SK-N-DZ (cell line): ENCODE results near the gene CHD8.

ENCODE experiments used
- DNase-seq: peaks from one replicate; pipeline ENCODE4 v3.0.0-alpha.2; 2015; ENCODE audit warnings: low spot score
- small RNA-seq, 2 experiments: library from RNA; depleted of rRNA; stranded (forward); fragments of <200 nt; gene quantifications; one replicate each; pipeline ENCODE3, GENCODE V24; 2014

Gene CHD8

DNA sequence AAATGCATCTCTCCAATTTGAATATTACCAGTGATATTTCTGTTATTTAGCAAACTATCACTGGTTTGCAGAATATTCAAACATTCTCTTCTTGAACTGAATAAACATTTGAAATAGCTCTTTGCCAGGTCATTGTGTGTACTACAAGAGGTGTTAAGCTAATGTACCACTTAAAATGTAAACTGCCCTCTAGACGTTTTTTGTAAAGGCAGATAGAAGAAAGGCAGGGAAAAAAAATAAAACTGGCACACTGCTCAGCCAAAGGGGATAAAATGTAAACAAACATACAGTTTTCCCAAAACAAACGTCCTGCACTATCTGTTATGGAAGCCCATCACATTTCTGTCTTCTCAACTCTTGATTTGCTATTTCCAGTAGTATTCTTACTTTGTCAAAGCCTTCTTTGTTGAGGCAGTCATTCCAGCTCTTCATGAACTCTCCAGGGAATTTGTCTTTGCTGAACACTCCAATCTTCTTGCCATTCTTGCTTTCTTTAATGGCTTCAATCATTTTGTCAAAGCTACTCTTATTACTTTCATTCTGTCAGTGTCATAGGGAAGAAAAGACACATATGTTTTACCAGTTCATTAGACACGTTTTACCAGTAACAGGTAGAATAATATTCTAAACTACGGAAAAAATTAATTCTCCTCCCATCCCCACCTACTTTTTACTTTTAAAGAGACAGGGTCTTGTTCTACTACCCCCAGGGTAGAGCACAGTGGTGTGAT, 85.8 kb downstream of the CHD8 start:
- no peak for DNase-seq

DNA sequence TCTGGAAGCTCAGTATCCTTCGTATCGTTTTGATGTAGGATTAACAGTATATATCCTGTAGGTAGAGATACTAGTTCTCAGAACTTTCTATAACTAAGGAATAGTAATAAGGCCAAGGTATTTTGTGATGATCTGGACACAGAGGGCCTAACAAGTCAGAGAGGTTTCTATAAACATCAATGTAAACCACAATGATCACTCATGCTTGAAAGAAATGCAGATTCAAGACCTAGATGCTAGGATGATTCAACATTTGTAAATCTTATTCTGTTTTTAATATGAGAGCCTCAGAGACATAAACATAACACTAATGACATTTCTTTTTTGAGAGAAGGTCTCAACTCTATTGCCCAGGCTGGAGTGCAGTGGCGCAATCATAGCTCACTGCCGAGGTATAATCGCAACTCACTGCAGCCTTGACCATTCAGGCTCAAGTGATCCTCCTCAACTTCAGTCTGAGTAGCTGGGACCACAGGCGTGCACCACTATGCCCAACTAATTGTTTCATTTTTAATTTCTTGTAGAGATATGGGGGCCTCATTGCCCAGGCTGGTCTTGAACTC, 88.3 kb downstream of the CHD8 start:
- DNase-seq: no peak

DNA sequence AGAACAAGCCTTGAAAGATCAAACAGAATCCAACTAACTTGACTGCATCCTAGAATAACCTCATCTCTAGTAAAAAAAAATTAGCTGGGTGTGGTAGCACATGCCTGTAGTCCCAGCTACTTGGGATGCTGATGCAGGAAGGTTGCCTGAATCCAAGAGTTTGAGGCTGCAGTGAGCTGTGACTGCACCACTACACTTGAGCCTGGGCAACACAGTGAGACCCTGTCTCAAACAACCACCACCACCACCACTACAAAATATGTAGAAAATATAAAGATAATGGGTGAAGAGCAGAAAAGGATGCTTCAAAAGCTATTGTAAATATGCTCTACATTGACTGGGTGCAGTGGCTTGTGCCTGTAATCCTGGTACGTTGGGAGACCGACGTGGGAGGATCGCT, 99.4 kb downstream of the CHD8 start:
- DNase-seq: no peak

DNA sequence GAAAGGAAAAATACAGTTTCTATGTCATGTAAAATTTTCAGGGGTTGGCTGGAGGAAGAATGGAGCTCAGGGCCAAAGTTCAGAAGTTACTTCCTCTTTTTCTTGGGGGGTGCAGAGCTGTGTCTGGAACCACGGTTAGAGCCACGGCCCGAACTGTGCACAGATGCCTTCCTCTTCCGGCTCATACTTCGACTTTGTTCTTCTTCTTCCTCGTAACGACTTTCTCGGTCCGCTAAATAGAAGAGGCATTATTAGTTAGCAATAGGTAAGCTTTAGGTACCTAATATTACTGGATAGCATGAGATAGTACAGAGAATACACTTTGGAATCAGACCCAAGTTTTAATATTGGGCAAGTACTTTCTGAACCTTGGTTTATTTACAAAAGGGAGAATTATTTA, 103.3 kb downstream of the CHD8 start:
- no peak for DNase-seq

GRCh38 chr14:21350539-21350938, 105.4 kb downstream of the CHD8 start:
- DNase-seq: no peak

GRCh38 chr14:21347201-21347600, 108.7 kb downstream of the CHD8 start:
- DNase-seq: no peak

DNA sequence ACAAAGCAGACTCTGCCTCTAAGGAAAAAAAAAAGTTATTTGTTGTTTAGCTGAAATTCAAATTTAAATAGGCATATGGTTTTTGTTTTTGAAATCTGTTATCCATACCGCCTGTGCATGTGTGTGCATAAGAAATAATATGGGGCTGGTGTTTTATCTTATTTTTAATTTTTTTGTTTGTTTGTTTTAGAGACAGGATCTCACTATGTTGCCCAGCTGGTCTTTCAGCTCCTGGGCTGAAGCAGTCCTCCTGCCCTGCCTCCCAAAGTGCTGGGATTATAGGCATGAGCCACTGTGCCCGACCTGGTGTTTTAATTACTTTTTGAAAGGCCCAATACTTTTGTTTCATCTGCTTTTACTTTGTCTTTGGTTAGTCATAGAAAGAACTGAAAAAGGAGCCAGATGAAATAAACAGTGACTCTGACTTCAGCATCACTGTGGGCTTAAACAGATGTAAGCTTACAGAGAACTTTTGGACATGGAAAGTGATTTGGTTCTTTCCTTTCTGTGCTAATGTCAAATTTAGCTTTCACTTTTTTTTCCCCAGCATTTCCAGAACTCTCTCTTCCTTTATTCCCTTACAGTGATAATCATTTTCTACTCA, 109.3 kb downstream of the CHD8 start:
- DNase-seq: no peak

DNA sequence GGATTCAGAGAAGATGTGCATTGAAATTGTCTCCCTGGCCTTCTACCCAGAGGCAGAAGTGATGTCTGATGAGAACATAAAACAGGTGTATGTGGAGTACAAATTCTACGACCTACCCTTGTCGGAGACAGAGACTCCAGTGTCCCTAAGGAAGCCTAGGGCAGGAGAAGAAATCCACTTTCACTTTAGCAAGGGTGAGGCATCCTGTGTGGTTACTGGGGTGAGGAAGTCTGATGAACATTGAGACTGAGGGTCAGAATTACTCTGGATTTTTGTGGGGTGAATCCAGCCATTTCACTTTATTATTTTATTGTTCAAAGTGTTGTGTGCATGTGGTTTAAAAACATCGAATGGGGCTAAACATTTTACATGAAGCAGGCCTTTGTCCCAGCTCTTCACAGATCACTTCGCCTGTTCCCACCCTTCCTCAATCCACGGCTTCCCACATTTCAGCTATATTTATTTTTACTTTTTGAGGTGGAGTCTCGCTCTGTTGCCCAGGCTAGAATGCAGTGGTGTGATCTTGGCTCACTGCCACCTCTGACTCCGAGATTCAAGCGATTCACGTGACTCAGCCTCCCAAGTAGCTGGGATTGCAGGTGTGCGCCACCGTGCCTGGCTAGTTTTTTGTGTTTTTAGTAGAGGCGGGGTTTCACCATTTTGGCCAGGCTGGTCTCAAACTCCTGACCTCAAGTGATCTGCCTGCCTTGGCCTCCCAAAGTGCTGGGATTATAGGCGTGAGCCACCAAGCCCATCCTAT, 112.7 kb downstream of the CHD8 start:
- DNase-seq: no peak

Small RNAs within 50 kb of the gene (small RNA-seq; reads per million reads assigned to genes)
- 0 reads per million in 2 experiments for gene RN7SL650P
- 609 to 3,345 reads per million in 2 experiments for gene SNORD8
- gene SNORD9: 5.7 to 35.2 reads per million in 2 experiments
